Gastroesophageal sphincter (tissue), 4 donors: ENCODE measurements around the gene TTLL7. TPM values are rescaled to one million over a fixed set of nuclear protein-coding genes. Genes with fewer than 3 reads are reported as not detected.
"Not testable (repeated sequence)": the region's sequence is repeated elsewhere in the genome, so short reads cannot be mapped to it uniquely, and the experiment has no call there.

Experiments
- ATAC-seq: fragments of 150-250 bp; one replicate; pipeline ENCODE4 v1.9.1; 2016; ENCODE audit warnings: mild to moderate bottlenecking, moderate library complexity
- H3K27ac ChIP-seq, 4 donors: fragments of 200-600 bp; sonication (generic) in 3 of 4; 1 replicate in 3 of 4; 2 replicates in 1 of 4; pipeline ENCODE4 v1.5.1; 2016 to 2019
- H3K27me3 ChIP-seq: fragments of 200-600 bp; sonication (generic); one replicate; pipeline ENCODE4 v1.5.1; 2019
- H3K36me3 ChIP-seq, 2 donors: fragments of 200-600 bp; sonication (generic); one replicate each; pipeline ENCODE4 v1.5.1; 2019; ENCODE audit warnings: control low read depth in 1 of 2
- H3K4me1 ChIP-seq, 3 donors: fragments of 200-600 bp; sonication (generic); 1 replicate in 2 of 3; 2 replicates in 1 of 3; pipeline ENCODE4 v1.5.1; 2016 to 2019; ENCODE audit warnings: control low read depth in 2 of 3
- H3K4me3 ChIP-seq, 2 donors: fragments of 200-600 bp; sonication (generic); one replicate each; pipeline ENCODE4 v1.5.1; 2019; ENCODE audit warnings: mild to moderate bottlenecking in 1 of 2, moderate library complexity in 1 of 2
- H3K9me3 ChIP-seq, 3 donors: fragments of 200-600 bp; sonication (generic); one replicate each; pipeline ENCODE4 v1.5.1; 2017 to 2019; ENCODE audit warnings: control low read depth in 2 of 3
- CTCF ChIP-seq, 4 experiments: fragments of 200-600 bp in 2 of 4; fragments of 450-650 bp in 2 of 4; sonication (generic) in 1 of 4; IDR thresholded peaks; one replicate each; pipeline ENCODE4 v1.5.1; 2017 to 2019; ENCODE audit warnings: antibody characterized with exemption in 4 of 4, mild to moderate bottlenecking in 2 of 4, moderate library complexity in 2 of 4
- EP300 ChIP-seq: sonication (generic); formaldehyde crosslinking; IDR thresholded peaks from one replicate; pipeline ENCODE4 v1.6.1; 2017; ENCODE audit warnings: antibody characterized with exemption, mild to moderate bottlenecking
- POLR2A ChIP-seq, 2 donors: fragments of 450-650 bp; IDR thresholded peaks; one replicate each; pipeline ENCODE4 v1.6.1; 2017; ENCODE audit warnings: antibody characterized with exemption in 2 of 2, mild to moderate bottlenecking in 2 of 2, moderate library complexity in 1 of 2
- POLR2AphosphoS5 ChIP-seq: sonication (generic); formaldehyde crosslinking; IDR thresholded peaks from one replicate; pipeline ENCODE4 v1.6.1; 2017; ENCODE audit warnings: antibody characterized with exemption
- WGBS, 2 donors: methylation state at CpG; one replicate each; pipeline ENCODE4 v1.1.5; 2018; ENCODE audit warnings: low coverage in 1 of 2; 5-methylcytosine and 5-hydroxymethylcytosine counted together
- total RNA-seq, 4 donors: library from RNA; depleted of rRNA; stranded (reverse); fragments of >200 nt; gene quantifications; one replicate each; pipeline ENCODE4 v1.1.0, GENCODE V29; 2016

TTLL7 gene
- total RNA-seq, 4 donors from 2014 or later: 41.7 to 125 (median 57.0) TPM

DNA sequence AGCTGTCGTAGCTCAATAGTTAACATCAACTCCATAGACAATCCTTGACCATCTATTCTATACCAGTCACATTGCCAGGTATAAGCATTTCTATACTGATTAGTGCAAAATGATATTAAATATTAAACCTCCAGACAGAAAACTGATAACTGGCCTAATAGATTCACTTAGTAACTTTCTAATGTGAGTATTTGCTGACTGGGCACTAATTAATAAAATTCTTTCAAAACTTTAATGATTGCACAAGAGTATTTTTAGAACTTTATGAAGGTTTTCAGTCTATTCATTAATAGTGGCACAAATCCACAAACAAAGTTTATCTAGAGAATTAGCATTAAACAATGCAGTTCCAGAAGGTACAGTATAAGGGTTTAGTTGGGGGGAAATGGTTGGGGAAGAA is 79.1 kb downstream of the TTLL7 start:
- H3K36me3 ChIP-seq: peaks cover 4 to 65% of the 10 kb centered on the region in 2 donors
- no peaks in the 10 kb centered on the region for H3K9me3 ChIP-seq
- no peak overlapping the region for H3K4me3 ChIP-seq
- no peak overlapping the region for H3K27ac ChIP-seq
- H3K27me3 ChIP-seq: no peaks in the 10 kb centered on the region
- no peak for ATAC-seq
- no peak for TF ChIP-seq POLR2AphosphoS5
- TF ChIP-seq CTCF (IDR thresholded peaks at IDR 0.05): no peak
- TF ChIP-seq EP300: no peak
- TF ChIP-seq POLR2A (IDR thresholded peaks at IDR 0.05): no peak
- H3K4me1 ChIP-seq: no peaks in the 10 kb centered on the region
- 90 to 93% methylated on average over 1 of the region's 1 CpG for WGBS, 2 donors

GRCh38 chr1:83918688-83919285 is 80.1 kb downstream of the TTLL7 start:
- H3K27ac ChIP-seq: no peak overlapping the region
- peaks cover 4 to 61% of the 10 kb centered on the region in 2 donors for H3K36me3 ChIP-seq
- TF ChIP-seq EP300 (no peak), CTCF (IDR thresholded peaks at IDR 0.05) (no peak), POLR2AphosphoS5 (no peak), POLR2A (IDR thresholded peaks at IDR 0.05) (no peak)
- H3K4me1 ChIP-seq: no peaks in the 10 kb centered on the region
- 65 to 84% methylated on average over 2 of the region's 2 CpGs for WGBS, 2 donors
- H3K9me3 ChIP-seq: no peaks in the 10 kb centered on the region
- H3K27me3 ChIP-seq: no peaks in the 10 kb centered on the region
- ATAC-seq: no peak
- no peak overlapping the region for H3K4me3 ChIP-seq

DNA sequence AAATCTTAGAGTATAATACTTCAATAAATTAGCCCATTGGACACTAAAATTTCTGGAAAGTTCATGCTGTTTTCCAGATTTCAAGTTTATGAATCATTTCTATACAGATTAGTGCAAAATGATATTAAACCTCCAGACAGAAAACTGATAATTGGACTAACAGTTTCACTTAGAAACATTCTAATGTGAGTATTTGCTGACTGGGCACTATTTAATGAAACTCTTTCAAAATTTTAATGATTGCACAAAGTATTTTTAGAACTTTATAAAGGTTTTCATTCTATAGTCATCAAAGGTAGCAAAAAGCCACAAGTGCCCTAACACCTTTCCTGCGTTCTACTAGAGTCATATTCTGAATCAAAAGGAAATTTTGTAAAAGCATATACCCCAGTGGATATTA is 81.0 kb downstream of the TTLL7 start:
- H3K36me3 ChIP-seq: peaks cover 4 to 57% of the 10 kb centered on the region in 2 donors
- no peaks in the 10 kb centered on the region for H3K9me3 ChIP-seq
- no peak for ATAC-seq
- no peak overlapping the region for H3K4me3 ChIP-seq
- TF ChIP-seq POLR2A (IDR thresholded peaks at IDR 0.05): no peak
- no peak for TF ChIP-seq EP300
- no peak for TF ChIP-seq CTCF (IDR thresholded peaks at IDR 0.05)
- no peak for TF ChIP-seq POLR2AphosphoS5
- no peaks in the 10 kb centered on the region for H3K4me1 ChIP-seq
- no peak overlapping the region for H3K27ac ChIP-seq
- WGBS, 2 donors: 100% methylated on average over 1 of the region's 1 CpG
- no peaks in the 10 kb centered on the region for H3K27me3 ChIP-seq

DNA sequence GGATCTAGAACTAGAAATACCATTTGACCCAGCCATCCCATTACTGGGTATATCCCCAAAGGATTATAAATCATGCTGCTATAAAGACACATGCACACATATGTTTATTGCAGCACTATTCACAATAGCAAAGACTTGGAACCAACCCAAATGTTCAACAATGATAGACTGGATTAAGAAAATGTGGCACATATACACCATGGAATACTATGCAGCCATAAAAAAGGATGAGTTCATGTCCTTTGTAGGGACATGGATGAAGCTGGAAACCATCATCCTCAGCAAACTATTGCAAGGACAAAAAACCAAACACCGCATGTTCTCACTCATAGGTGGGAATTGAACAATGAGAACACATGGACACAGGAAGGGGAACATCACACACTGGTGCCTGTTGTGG is 82.8 kb downstream of the TTLL7 start:
- not testable (repeated sequence) for H3K9me3 ChIP-seq, H3K27ac ChIP-seq, H3K4me3 ChIP-seq, H3K4me1 ChIP-seq, ATAC-seq, H3K27me3 ChIP-seq
- peaks cover 4 to 71% of the 10 kb centered on the region in 2 donors for H3K36me3 ChIP-seq
- 100% methylated on average over 1 of the region's 1 CpG; no CpG with 5 or more reads in 1 of the 2 donors for WGBS, 2 donors

GRCh38 chr1:83912876-83913275 is 86.1 kb downstream of the TTLL7 start:
- no peaks in the 10 kb centered on the region for H3K27me3 ChIP-seq
- no peaks in the 10 kb centered on the region for H3K9me3 ChIP-seq
- H3K4me3 ChIP-seq: no peak overlapping the region
- TF ChIP-seq CTCF (IDR thresholded peaks at IDR 0.05) (no peak), POLR2A (IDR thresholded peaks at IDR 0.05) (no peak), POLR2AphosphoS5 (no peak), EP300 (no peak)
- H3K4me1 ChIP-seq: no peaks in the 10 kb centered on the region
- WGBS, 2 donors: 71 to 73% methylated on average over 2 of the region's 2 CpGs
- H3K36me3 ChIP-seq: peaks cover 0 to 54% of the 10 kb centered on the region in 2 donors
- no peak overlapping the region for H3K27ac ChIP-seq
- no peak for ATAC-seq
